Measurements from ENCODE around the gene SLC3A2. TPM values are rescaled to one million over a fixed set of nuclear protein-coding genes. Genes with fewer than 3 reads are reported as not detected.

The SLC3A2 gene
- total and polyA plus RNA-seq, 2 of the 13 experiments (the other 11 are each of a cell fraction or from before 2014, with no cell fraction given), result 213 to 226 TPM

GRCh38 chr11:62933750-62934495, 53.2 kb downstream of the SLC3A2 start:
- H4K20me1 ChIP-seq (ENCODE audit: insufficient read depth, low read length), result no peaks in the 10 kb centered on the region
- H3K27ac ChIP-seq (ENCODE audit: extremely low read length, insufficient read depth, low read length), result no peak overlapping the region
- H3K36me3 ChIP-seq (replicated peaks in 1 of 2; ENCODE audit: control insufficient read depth in 1 of 2, insufficient read depth in 2 of 2, low read length in 2 of 2), result no peaks in the 10 kb centered on the region
- ChIA-PET POLR2A (no interaction called here), CTCF (ENCODE audit: low intra/inter-chr PET ratio, low total read pairs) (no interaction called here)
- no peak for DNase-seq (ENCODE audit: low spot score)
- TF ChIP-seq PHF8 (CRISPR knock-in tag; IDR thresholded peaks at IDR 0.05) (no peak), PREB (CRISPR knock-in tag; IDR thresholded peaks at IDR 0.05) (no peak), KAT2B (IDR thresholded peaks at IDR 0.05; ENCODE audit: borderline replicate concordance, low read depth, low read length) (no peak)
- TF ChIP-seq, protein P1, sequence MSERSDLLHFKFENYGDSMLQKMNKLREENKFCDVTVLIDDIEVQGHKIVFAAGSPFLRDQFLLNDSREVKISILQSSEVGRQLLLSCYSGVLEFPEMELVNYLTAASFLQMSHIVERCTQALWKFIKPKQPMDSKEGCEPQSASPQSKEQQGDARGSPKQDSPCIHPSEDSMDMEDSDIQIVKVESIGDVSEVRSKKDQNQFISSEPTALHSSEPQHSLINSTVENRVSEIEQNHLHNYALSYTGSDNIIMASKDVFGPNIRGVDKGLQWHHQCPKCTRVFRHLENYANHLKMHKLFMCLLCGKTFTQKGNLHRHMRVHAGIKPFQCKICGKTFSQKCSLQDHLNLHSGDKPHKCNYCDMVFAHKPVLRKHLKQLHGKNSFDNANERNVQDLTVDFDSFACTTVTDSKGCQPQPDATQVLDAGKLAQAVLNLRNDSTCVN (CRISPR knock-in tag; IDR thresholded peaks at IDR 0.05; ENCODE audit: borderline replicate concordance), result peak; percentile 92
- peaks cover 5 to 12% of the 10 kb centered on the region in 2 experiments; a peak in 3 of 5 replicates for H3K27me3 ChIP-seq (ENCODE audit: control insufficient read depth in 1 of 2, insufficient read depth in 2 of 2, low read length in 2 of 2)
- no peak overlapping the region for H3K4me2 ChIP-seq (ENCODE audit: low read depth, low read length)
- intact Hi-C loops (cut with micrococcal nuclease; ENCODE audit: unreplicated experiment) (no loop called here), in situ Hi-C loops (cut with HindIII; ENCODE audit: extremely low pct_ligation_motif_present, low pct_unique_long_range_greater_than_20kb) (no loop called here)
- ATAC-seq, result peak; percentile 21; the same call in 1 of the 3 replicates
- no peaks in the 10 kb centered on the region for H3K9me3 ChIP-seq (ENCODE audit: low read length)
- H3K4me1 ChIP-seq (ENCODE audit: insufficient read depth, low read length), result 0 out of 2 replicates have a peak, but pooled peaks cover 5% of the 10 kb centered on the region
- BruUV-seq (replicated peaks), result no TSS peak
- no peak overlapping the region for H2AFZ ChIP-seq (ENCODE audit: low read length)
- H3K4me3 ChIP-seq (replicated peaks in 1 of 3; ENCODE audit: insufficient read depth in 1 of 3, low read depth in 2 of 3, low read length in 3 of 3), result no peak overlapping the region
- WGBS (ENCODE audit: low lambda C conversion rate), result 29% methylated on average over 4 of the region's 5 CpGs
- FAIRE-seq, result no peak
- H3K9ac ChIP-seq (ENCODE audit: insufficient read depth, low read depth, low read length), result no peak overlapping the region
- no peaks in the 10 kb centered on the region for H3K79me2 ChIP-seq (ENCODE audit: insufficient read depth, low read length)

GRCh38 chr11:62934496-62934785, 53.7 kb downstream of the SLC3A2 start:
- no peaks in the 10 kb centered on the region for H3K36me3 ChIP-seq (replicated peaks in 1 of 2; ENCODE audit: control insufficient read depth in 1 of 2, insufficient read depth in 2 of 2, low read length in 2 of 2)
- H3K4me1 ChIP-seq (ENCODE audit: insufficient read depth, low read length), result 0 out of 2 replicates have a peak, but pooled peaks cover 5% of the 10 kb centered on the region
- no peak for FAIRE-seq
- H3K27me3 ChIP-seq (ENCODE audit: control insufficient read depth in 1 of 2, insufficient read depth in 2 of 2, low read length in 2 of 2), result peaks cover 5 to 10% of the 10 kb centered on the region in 2 experiments; a peak in 3 of 5 replicates
- intact Hi-C loops (cut with micrococcal nuclease; ENCODE audit: unreplicated experiment), result no loop called here
- H3K79me2 ChIP-seq (ENCODE audit: insufficient read depth, low read length), result no peaks in the 10 kb centered on the region
- H2AFZ ChIP-seq (ENCODE audit: low read length), result no peak overlapping the region
- CTCF ChIA-PET (ENCODE audit: low intra/inter-chr PET ratio, low total read pairs), result no interaction called here
- 0% methylated on average over 1 of the region's 1 CpG for WGBS (ENCODE audit: low lambda C conversion rate)
- no peak for ATAC-seq
- POLR2A ChIA-PET, result no interaction called here
- DNase-seq (ENCODE audit: low spot score), result no peak
- H3K9ac ChIP-seq (ENCODE audit: insufficient read depth, low read depth, low read length), result no peak overlapping the region
- in situ Hi-C loops (cut with HindIII; ENCODE audit: extremely low pct_ligation_motif_present, low pct_unique_long_range_greater_than_20kb), result no loop called here
- H3K9me3 ChIP-seq (ENCODE audit: low read length), result no peaks in the 10 kb centered on the region
- no peak overlapping the region for H3K4me2 ChIP-seq (ENCODE audit: low read depth, low read length)
- H4K20me1 ChIP-seq (ENCODE audit: insufficient read depth, low read length), result no peaks in the 10 kb centered on the region
- TF ChIP-seq ZNF329 (CRISPR knock-in tag; IDR thresholded peaks at IDR 0.05; ENCODE audit: low read depth) (no peak), ZNF207 (IDR thresholded peaks at IDR 0.05; ENCODE audit: borderline replicate concordance) (no peak), CBX2 (IDR thresholded peaks at IDR 0.05; ENCODE audit: low read depth, low read length) (no peak), CBX2 (CRISPR knock-in tag; IDR thresholded peaks at IDR 0.05; ENCODE audit: low read depth) (no peak), IRX3 (CRISPR knock-in tag; IDR thresholded peaks at IDR 0.05; ENCODE audit: borderline replicate concordance, low read depth) (no peak), ZFYVE20 (CRISPR knock-in tag; IDR thresholded peaks at IDR 0.05; ENCODE audit: borderline replicate concordance, low read depth) (no peak), PHF21A (CRISPR knock-in tag; IDR thresholded peaks at IDR 0.05) (no peak), ZNF24 (IDR thresholded peaks at IDR 0.05) (no peak), SALL2 (CRISPR knock-in tag; IDR thresholded peaks at IDR 0.05) (no peak), NFKBIZ (CRISPR knock-in tag; IDR thresholded peaks at IDR 0.05) (no peak), MIXL1 (CRISPR knock-in tag; IDR thresholded peaks at IDR 0.05) (no peak), YEATS4 (CRISPR knock-in tag; IDR thresholded peaks at IDR 0.05; ENCODE audit: borderline replicate concordance) (no peak)
- no peak overlapping the region for H3K4me3 ChIP-seq (replicated peaks in 1 of 3; ENCODE audit: insufficient read depth in 1 of 3, low read depth in 2 of 3, low read length in 3 of 3)
- H3K27ac ChIP-seq (ENCODE audit: extremely low read length, insufficient read depth, low read length), result no peak overlapping the region
- no TSS peak for BruUV-seq (replicated peaks)
